Stimulated activated CD4-positive, alpha-beta T cell treated with anti-CD3 and anti-CD28 coated beads, TNF-alpha, amount 100 ng/mL, for 4 hours (primary cell): ENCODE results near the gene FKBP8.

Experiments
- DNase-seq, 3 experiments: peaks; one replicate each; pipeline ENCODE4 v3.0.0-alpha.2; 2020; ENCODE audit warnings: low read depth in 3 of 3

Gene FKBP8

GRCh38 chr19:18521692-18522123, 21.7 kb downstream of the FKBP8 start, which contains the start of gene ELL:
Gene ELL (minus strand): TSS chr19:18522070. CDS start chr19:18522055, 15 bp downstream.
- no peak for DNase-seq

GRCh38 chr19:18520848-18521691, 22.3 kb downstream of the FKBP8 start:
- DNase-seq, result peak in 1 of 3 experiments; percentile 9

DNA sequence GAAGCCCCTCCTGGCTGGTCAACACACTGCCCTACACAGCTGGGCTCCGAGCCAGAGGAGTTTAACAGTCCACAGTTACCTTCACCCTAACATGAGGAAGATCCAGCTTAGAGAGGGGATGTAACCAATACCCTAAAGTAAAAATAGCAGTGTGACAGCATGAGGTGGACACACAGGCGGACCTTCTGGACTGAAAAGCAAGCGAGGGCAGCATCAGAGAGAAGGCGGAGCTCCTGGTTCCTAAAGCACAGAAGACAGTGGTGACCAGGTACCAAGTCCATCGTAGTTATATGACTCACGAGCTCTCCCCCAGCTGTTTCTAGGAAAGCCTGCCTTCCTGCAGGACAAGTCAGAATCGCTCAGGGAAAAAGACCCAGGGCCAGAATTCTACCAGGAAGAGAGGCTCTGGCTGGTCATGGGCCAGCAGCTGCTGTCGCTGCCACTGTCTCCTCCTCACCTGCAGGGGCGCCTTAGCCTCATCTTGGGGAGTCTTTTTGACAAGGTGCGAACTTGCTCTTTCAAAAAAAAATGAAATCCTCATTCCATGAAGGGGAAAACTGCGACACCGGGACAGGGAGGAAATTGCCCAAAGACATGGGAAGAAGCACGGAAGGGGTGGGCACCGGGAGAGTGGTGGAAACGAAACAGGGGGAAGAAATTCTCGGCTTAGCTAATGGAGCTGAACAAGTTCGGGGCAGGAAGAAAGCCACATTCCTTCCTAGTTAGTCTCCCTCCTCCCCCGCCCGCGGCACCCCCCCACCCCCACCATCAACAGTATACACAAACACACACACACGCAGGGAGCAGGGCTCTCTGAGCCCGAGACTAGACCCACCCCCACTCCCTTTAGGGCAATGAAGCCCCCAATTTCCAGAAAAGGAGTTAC, 23.2 kb downstream of the FKBP8 start:
- peak in 2 of 3 experiments; percentile 17 to 31 for DNase-seq

GRCh38 chr19:18518639-18519038, 24.7 kb downstream of the FKBP8 start:
- no peak for DNase-seq

DNA sequence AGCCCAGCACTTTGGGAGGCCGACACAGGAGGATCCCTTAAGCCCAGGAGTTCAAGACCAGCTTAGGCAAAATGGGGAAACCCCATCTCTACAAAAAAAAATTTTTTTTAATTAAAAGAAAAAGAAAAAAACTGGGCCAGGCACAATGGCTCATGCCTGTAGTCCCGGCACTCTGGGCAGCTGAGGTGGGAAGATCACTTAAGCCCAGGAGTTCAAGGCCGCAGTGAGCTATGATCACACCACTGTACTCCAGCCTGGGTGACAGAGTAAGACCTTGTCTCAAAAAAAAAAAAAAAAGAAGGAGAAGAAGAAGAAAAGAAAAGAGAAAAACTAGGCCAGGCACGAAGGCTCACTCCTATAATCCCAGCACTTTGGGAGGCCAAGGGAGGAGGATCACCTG, 25.8 kb downstream of the FKBP8 start:
- DNase-seq, result no peak

GRCh38 chr19:18515959-18516358, 27.4 kb downstream of the FKBP8 start:
- DNase-seq, result no peak

- DNase-seq, result no peak
Measured at GRCh38 chr19:18514800-18515682, 28.3 kb downstream of the FKBP8 start.

GRCh38 chr19:18513868-18514267, 29.5 kb downstream of the FKBP8 start:
- DNase-seq, result no peak

- no peak for DNase-seq
Measured at GRCh38 chr19:18510216-18510615, 33.2 kb downstream of the FKBP8 start.

DNA sequence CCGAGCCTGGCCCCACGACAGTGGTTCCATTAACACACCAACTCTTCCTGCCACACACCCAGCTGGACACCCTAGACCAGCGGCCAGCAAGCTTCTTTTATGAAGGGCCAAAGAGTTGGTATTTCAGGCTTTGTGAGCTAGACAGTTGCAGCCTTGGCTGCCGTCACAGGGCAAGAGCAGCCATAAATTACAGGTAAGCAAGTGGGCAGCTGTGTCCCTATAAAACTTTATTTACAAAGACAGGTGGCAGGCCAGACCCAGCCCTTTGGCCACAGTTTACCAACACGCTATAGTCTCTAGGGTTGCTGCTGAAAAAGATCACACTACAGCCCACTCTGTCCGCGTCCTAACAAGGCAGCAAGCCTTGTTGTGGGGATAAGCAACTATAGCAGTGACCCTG, 34.8 kb downstream of the FKBP8 start:
- no peak for DNase-seq

GRCh38 chr19:18507727-18508440, 35.5 kb downstream of the FKBP8 start:
- DNase-seq, result no peak

DNA sequence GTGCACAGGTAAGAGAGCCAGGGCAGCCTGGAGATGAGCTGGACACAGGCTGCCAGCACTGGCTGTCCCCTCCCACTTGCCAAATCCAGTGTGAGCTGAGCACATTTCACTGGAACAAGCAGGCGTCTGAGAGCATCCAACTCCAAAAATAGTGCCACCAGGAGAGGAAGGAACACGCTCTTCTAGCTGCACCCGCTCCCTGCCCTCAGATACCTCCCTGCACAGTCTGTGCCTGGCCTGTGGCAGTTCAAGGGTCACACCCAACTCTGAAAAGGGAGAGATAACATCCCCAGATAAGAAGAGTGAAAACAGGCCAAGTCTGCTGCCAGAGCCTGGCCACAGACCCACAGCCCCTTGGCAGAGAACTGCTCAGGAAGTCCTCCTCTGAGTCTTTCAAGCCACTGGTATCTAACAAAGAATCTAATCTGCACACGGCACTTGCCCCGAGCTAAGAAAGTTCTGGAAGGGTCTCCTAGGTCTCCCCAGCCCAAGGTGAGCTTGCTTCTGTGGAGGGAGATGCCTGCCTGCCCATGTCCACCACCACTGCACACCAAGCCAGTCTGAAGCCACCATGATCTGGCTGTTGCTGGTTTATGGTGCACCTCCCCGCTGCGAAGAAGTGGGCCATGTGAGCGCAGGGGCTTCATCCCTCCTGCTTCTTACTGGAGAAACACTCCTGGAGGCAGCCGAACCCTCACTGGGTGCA, 36.2 kb downstream of the FKBP8 start:
- no peak for DNase-seq

DNA sequence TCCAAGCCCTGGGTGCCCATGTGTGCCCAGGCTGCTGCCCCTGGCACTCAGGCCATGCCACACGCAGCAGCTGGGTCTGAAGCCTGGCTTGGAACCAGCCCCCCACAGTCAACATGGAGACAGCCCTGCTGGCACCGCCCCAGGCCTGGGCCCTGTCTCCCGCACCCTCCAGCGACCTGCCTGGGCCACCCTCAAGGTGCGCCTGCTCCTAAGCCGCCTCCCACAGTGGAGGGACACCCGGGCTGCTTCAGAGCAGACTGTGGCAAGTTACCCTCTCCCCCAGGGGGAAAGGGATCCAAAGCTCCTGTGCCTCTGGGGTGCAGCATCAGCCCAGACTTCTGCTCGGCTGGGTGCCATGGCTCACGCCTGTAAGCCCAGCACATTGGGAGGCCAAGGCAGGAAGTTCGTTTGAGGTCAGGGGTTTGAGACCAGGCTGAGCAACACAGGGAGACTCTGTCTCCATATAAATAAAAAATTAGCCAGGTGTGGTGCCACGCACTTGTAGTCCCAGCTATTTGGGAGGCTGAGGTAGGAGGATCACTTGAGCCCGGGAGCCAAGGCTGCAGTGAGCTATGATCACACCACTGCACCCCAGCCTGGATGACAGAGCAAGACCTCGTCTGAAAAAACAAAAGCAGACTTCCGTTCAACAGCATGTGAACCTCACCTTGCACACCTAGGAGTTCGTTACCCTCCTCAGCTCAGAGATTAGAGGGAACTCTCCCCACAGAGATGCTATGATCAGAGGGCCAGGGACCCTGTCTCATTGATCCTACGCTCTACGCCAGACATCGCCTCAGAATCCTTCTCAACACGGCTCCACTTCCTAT, 37.1 kb downstream of the FKBP8 start:
- DNase-seq, result no peak

DNA sequence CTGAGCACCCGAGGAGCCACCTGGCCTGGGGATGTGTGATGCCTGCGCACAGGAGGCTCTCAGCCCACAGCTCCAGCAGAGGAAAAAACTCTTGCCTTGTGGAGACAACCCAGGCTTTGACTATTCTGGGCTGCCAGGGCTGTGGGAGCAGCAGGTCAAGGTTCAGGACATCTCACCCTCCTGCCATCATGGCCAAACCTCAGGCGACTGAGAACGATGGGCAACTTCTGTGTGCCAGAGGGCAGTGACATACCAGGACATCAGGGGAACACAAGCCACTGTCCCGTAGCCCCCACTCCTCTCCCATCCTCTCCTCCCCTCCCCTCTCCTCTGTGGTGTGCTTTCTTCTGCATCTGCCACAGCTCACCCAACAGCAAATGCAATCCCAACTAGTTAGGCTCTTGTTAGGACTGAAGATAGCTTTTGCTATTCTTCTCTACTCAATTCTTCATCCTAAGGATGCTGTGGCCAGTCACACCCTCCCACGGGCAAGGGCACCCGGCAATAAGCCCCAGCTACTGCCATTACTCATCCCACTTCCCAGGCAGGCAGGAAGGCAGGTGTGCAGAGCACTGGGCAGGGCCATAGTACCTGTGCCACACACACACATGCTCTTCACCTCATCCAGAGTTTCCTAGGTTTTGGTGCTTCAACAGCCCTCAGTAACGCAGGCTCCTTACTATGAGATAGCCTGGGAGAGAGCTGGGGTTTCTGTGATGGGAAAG, 38.3 kb downstream of the FKBP8 start:
- DNase-seq, result no peak

DNA sequence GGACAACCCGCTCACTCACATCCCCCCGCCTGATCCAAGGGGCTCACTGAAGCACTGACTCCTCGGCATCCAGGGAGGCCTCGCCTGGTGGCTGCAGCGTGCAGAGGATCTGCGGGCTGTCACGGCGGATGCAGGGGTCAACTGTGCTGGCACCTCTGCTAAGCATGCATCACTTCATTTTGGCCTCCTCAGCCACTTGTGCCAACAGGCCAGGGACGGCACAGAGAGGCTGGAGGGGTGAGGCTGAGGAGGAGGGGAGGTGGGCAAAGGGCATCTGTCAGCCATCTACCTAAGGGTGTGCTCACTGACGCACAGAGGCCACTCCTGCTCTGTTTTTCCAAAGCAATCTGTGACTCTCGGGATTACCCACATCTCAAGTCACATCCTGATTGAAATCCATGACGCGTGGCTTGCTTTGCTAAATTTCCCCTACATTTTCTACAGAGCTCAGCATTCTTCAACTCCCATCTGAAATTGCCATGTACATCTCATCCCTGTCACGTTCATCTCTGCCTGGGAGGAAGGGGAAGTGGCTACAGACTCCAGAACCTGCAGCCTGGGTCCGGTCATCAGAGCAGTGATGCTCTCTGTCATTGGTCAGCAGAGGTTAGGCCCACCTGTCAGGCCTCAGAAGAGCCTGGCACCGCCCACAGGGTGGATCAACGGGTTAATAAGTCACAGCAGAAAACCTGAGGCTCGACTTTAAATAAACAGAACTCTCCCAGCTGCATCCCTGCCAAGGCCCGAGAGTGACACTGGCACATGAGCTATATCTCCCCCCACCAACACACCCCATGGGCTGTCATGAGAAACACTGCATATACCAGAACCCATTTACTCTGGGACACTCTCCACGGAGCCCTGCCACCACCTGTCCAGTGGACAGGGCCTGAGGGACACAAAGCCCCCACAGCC, 39.1 kb downstream of the FKBP8 start:
- no peak for DNase-seq

DNA sequence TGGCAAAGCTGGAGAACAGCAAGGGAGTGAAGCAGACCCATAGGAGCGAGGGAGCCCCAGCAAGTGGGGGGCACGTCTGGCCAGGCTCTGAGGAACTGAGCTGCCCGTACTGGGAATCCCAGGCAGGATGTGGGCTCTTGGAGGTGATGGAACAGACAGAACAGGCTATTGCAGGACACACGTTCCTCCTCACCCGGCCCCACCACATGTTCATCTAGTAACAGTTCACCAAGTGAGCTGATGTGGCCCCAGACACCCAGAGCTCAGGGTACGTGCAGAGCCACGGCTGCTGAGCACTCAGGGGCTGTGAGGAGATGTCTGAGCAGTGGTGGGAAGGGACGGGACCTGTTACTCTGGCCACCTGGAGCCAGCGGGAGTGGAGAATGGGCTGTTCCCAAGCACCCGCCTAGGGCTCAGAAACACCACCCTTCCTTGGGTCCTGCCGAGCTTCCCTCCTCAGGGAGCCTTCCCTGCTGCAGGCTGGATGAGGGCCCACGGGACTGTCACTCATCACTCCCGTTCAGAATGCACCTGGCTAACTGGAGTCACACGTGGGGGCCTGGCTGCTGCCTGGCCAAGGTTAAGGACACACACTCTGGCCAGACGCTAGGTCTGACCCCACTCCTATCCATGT, 39.9 kb downstream of the FKBP8 start:
- no peak for DNase-seq

DNA sequence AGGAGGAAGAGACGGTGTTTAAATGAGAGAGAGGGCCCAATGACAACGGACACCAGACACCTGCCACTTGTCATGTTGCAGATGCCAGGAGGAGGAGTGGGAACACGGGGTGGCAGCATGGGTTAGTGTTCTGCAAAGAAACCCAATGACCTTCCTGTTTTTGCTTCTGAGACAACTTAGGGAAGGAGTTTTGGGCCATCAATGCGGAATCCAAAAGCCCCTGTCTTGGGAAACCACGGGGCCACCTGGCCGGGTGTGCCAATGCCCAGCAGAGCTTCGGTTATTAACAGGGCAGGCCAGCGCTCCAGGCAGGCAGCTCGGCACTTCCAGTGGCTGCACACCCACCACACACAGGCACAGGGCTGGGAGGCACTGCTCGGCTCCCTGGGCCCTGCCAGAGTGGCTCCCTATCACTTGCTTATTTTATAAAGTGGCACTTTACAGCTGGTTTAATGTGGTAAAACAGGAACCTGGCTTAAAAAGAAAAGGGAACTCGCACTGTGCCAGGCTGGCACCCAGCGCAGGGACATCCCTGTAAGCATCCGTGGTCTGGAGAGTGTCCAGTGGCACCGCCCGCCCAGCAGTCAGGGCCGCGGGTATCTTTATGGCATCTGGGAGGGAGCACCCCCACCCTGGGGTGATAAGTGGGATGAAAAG, 40.6 kb downstream of the FKBP8 start:
- no peak for DNase-seq
